ENCODE results near the gene DSG1.

GRCh38 chr18:31301201-31301655, 16.7 kb upstream of the DSG1 start:
- no peak for TF ChIP-seq ZNF274 (IDR thresholded peaks at IDR 0.05; ENCODE audit: low read depth, low read length)
- TF ChIP-seq YY1 (IDR thresholded peaks at IDR 0.05; ENCODE audit: insufficient read depth, insufficient read length): no peak
